ENCODE data around the gene FOXD1.
A peak's percentile ranks its signal among the peaks of the same experiment; 100 is the strongest.
"Not testable (repeated sequence)": the region's sequence is repeated elsewhere in the genome, so short reads cannot be mapped to it uniquely, and the experiment has no call there.

The FOXD1 gene

DNA sequence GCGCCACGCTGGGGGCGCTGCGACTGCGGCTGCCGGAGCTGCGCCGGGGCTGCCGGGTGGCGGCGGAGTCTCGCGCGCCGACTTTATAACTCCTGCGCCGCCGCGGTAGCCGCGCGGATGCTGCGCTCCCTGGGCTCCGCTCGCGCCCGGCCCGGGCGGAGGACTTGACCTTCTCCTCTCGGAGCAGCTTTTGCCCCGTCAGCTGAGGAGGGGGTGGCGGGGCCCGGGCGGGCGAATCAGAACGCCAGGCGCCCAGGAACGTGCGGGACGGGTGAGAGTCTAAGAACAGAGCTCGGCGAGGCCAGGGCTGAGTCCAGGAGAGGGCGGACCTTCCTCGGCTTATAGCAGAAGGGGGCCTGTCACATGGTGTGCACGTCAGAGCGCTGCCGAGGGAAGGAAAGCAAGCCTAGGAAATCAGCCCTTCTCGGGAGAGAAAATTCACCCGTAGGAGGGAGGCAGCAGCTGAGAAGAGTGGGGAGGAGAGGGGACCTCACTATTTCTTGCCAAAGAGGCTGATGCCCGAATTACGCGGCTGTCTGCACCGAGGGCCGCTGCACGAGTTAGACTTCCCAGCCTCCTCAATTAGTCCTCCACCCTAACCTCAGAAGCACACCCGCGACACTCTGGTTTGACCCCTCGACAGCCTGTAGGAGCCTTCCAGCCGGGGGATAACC, at the start of gene FOXD1:
FOXD1 (minus strand) TSS at position 315 of the 674 bp plus-strand sequence. CDS start 415 bp downstream, outside the sequence.
- DNase-seq (ENCODE audit: insufficient read length, low spot score) (peak; percentile 85), FAIRE-seq (peak; percentile 95)

DNA sequence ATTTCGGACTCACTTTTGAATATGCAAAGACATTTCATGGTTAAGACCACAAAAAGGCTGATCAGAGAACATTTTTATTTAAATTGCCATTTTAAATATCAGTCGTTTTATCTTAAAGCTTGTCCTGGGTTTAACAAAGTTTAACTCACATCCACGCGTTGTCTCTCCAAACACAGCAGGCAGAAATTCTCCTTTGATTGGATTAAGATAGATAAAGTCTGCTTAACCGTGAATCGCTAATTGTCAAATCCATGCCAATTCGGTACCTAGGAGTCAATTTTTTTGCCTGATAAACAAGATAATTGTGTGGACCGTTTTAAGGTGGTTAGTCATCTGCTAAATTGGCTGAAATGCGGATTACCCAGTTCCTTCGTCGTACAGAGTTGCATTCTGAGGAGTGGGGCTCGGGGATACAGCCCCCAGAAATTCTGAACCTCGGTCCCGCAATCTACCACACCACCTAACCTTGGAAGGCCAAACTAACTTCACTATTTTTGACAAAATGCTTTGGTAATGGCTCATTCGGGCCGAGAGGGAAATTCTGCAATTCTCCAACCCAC, 49.0 kb upstream of the FOXD1 start:
- FAIRE-seq = no peak

DNA sequence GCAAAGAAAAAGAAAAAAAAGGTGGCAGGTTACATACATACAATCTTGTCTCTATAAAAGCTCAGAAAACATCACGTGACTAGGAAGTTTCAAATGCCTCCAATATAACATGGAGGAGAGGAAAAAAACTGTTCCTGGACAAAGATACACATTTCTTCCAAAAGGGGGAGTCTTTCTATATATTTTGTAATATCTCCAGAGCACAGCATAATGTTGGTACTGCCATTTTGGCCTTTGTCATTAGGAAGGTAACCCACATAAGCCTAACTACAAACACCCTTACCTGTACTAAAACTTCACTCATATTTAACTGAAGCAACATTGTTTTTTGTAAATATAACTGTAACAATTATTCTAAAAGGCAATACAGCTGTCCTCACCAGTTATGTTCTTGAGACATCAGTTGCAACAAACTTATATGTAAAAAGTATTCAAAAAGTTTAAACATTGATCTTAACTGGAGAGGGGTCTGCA, 48.4 kb upstream of the FOXD1 start:
- no peak for FAIRE-seq
- DNase-seq (ENCODE audit: insufficient read length, low spot score) = peak; percentile 68

More for the DNA sequence above, 49.0 kb upstream of the FOXD1 start:
- DNase-seq (ENCODE audit: insufficient read length, low spot score) = no peak

DNA sequence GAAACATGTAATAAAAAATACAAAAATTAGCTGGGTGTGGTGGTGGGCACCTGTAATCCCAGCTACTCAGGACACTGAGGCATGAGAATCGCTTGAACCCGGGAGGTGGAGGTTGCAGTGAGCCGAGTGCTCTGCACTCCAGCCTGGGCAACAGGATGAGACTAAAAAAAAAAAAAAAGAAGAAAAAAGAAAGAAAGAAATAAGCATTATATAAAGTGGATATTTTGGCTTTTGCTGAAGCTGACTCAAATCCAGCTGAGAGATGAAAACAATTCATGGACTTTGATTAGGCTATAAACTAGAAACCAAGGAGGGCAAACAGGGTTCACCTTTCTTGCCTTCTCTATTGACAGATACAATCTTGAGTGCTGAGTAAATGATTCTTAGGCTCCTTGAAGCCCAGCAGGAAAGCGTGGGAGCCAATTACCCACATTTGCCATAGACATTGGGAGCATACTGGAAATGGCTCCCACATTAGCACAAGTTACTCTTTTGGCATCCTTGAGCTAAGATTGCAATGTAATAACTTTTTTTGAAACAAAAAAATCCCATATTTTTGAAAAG, 47.3 kb upstream of the FOXD1 start:
- no peak for FAIRE-seq
- DNase-seq (ENCODE audit: insufficient read length, low spot score) = no peak

DNA sequence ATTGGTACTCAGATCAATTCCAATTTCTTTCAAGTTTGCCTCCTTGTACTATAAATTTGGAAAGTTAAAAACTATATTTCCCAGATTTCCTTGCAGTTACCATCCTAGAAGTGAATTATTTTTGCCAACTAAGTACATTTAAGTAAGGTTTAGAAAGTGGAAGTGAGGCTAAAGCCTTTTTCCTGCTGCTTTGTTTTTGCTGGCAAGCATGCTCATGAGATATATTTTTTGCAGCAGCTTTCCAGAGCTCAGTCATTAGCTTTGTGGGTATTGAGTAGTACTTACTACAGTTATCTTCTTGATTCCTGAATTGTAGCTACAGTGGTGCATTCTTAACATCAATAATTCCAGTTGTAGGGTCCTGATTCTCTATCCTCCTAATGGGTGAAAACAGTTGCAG, 46.1 kb upstream of the FOXD1 start:
- no peak for DNase-seq (ENCODE audit: insufficient read length, low spot score)
- no peak for FAIRE-seq

DNA sequence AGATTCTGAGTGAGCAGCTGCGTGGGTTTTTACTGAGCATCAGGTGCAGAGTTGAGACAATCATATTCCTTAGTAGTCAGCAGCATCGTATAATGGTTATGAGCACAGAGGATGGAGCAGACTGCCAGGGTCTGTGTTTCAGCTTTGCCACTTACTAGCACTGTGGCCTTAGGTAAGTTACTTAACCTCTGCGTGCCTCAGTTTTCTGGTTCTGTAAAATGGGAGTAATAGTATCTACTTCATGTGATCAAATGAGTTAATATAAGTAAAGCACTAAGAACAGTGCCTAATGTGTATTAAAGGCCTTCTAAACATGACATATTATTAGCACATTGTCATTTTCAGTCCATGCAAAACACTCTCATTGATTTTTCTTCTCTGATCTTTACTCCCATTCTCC, 44.8 kb upstream of the FOXD1 start:
- no peak for FAIRE-seq

DNA sequence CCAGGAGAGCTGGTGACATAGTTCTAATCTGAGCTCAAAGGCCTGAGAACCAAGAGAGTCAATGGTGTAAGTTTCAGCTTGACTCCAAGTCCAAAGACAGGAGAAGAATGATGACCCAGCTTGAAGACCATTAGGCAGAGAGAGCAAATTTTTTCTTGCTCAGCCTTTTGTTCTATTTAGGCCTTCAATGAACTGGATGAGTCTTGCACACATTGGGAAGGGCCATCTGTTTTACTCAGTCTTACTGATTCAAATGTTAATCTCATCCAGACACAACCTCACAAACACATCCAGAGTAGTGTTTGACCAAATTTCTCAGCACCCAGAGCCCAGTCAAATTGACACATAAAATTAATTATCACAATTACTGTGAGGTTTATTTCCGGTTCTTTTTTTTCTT, 42.6 kb upstream of the FOXD1 start:
- FAIRE-seq (no peak), DNase-seq (ENCODE audit: insufficient read length, low spot score) (no peak)

More for the DNA sequence above, 44.8 kb upstream of the FOXD1 start:
- no peak for DNase-seq (ENCODE audit: insufficient read length, low spot score)

DNA sequence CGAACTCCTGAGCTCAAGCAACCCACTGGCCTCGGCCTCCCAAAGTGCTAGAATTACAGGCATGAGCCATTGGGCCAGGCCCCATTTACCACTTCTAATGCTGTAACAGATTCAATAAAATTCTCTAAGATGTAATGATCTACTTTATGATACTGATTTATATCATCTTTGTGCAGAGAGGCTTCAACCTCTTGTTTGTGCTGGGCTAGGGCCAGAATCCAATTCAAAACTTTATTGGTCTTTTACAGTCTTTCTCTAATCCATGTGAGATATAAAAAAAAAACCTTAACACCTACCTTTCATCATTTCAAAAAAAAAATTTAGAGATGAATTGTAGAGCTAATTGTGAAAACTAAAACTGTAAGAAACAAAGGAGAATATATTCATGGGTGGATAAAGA, 41.5 kb upstream of the FOXD1 start:
- FAIRE-seq = no peak
- DNase-seq (ENCODE audit: insufficient read length, low spot score) = no peak

DNA sequence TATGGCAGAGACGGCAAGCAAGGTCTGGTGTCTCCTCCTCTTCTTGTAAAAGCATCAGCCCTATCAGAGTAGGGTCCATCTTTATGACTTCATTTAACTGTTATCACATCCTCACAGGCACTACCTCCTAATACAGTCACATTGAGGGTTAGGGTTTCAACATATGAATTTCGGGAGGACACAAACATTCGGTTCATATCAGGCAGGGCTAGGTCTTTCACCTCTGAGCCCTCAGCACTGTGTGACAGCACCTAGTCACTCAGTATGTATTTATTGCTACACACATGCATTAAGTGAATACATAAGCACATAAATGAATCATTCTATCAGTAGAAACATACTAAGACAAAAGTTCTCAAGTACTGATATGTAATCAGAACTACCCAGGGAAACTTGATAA, 40.2 kb upstream of the FOXD1 start:
- DNase-seq (ENCODE audit: insufficient read length, low spot score) = no peak
- peak; percentile 42 for FAIRE-seq

DNA sequence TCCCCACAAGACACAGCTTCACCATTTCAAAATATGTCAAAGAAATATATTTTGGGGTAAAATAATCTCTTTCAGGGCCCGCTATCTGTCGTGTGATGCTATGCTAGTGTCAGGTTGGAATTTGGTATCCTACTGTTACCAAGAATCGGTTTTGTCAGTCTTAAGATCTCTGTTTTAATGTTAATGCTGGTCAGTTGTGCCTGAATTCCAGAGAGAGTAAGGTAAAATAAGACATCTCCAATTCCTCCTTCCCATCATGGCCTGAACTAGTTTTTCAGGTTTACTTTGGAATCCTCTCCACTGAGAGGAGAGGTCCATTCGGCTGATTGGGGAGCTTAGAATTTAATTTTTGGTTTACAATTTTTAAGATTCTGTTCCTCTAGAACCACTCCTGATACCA, 39.2 kb upstream of the FOXD1 start:
- no peak for DNase-seq (ENCODE audit: insufficient read length, low spot score)
- FAIRE-seq = no peak

DNA sequence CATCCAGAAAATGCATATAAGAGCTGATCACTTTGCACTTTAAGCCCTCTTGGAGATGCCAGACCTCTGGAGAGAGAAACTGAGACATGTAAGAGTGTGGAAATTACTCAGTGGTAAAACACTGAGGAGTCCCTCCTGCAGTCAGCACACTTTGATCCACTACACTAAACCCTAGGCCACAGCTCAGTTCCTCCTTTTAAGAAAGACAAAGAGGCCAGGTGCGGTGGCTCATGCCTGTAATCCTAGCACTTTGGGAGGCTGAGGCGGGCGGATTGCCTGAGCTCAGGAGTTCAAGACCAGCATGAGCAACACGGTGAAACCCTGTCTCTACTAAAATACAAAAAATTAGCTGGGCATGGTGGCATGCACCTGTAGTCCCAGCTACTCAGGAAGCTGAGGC, 38.7 kb upstream of the FOXD1 start:
- not testable (repeated sequence) for FAIRE-seq

DNA sequence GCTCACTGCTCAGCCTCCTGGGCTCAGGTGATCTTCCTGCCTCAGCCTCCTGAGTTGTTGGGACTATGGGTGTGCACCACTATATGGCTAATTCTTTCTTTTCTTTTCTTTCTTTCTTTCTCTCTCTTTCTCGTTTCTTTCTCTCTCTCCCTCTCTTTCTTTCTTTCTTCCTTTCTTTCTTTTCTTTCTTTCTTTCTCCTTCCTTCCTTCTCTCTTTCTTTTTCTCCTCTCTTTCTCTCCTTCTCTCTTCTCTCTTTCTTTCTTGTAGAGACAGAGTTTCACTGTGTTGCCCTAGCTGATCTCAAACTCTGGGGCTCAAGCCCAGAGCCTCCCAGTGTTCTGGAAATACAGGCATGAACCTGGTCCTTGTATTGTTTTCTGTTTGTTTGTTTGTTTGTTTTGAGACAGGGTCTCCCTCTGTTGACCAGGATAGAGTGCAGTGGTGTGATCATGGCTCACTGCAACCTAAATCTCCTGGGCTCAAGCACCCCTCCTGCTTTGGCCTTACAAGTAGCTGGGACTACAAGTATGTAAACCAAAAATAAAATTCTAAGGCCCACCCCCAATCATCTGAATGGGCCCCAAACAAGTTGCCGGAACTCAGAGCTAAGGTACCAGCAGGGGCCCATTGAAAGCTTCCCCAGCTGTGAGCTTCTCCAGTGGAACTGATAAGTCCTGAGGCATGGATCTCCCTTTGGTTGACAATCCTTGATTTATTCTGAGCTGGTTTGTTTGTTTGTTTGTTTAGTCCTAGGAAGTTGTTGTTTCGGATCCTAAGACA, 37.7 kb upstream of the FOXD1 start:
- FAIRE-seq = no peak

More for the DNA sequence above, 38.7 kb upstream of the FOXD1 start:
- DNase-seq (ENCODE audit: insufficient read length, low spot score) = not testable (repeated sequence)

DNA sequence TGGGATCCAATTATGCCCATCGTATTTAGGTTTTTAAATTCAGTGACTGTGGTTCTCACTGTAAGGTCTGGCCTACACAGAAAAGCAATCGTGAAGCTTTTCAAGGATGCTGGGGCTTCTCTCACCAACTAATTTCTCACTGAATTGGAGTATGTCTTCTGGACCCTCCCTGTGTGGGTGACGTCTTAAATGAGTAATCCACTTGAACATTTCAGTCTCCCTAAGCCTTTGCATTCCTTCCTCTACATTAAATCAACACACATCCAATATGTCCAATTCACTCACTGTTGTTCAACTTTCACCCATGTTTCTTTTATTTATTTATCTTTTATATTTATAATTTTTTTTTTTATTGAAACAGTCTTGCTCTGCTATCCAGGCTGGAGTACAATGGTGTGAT, 37.1 kb upstream of the FOXD1 start:
- DNase-seq (ENCODE audit: insufficient read length, low spot score) (no peak), FAIRE-seq (no peak)

More for the DNA sequence above, 37.7 kb upstream of the FOXD1 start:
- DNase-seq (ENCODE audit: insufficient read length, low spot score) = no peak

DNA sequence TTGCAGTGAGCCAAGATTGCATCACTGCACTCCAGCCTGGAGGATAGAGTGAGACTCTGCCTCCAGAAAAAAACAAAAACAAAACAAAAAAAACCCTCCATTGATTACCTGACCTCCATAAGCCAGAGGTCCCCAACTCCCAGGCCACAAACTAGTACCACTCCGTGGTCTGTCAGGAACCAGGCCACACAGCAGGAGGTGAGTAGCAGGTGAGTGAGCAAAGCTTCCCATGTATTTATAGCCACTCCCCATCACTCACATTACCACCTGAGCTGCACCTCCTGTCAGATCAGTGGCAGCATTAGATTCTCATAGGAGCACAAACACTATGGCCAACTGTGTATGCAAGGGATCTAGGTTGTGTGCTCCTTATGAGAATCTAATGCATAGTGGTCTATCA, 35.9 kb upstream of the FOXD1 start:
- FAIRE-seq = no peak
- no peak for DNase-seq (ENCODE audit: insufficient read length, low spot score)

DNA sequence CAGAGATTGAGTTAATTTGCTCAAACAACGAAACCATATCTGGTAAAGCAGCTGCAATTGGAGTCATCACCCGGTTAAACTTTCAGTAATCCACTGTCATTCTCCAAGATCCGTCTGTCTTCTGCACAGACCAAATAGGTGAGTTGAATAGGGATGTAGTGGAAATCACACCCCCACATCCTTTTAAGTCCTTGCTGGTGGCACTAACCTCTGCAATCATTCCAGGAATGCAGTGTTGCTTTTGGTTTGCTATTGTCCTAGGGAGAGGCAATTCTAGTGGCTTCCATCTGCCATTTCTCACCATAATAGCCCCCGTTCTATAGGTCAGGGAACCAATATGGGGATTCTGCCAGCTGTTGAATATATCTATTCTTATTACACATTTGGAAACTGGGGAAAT, 35.1 kb upstream of the FOXD1 start:
- no peak for DNase-seq (ENCODE audit: insufficient read length, low spot score)

DNA sequence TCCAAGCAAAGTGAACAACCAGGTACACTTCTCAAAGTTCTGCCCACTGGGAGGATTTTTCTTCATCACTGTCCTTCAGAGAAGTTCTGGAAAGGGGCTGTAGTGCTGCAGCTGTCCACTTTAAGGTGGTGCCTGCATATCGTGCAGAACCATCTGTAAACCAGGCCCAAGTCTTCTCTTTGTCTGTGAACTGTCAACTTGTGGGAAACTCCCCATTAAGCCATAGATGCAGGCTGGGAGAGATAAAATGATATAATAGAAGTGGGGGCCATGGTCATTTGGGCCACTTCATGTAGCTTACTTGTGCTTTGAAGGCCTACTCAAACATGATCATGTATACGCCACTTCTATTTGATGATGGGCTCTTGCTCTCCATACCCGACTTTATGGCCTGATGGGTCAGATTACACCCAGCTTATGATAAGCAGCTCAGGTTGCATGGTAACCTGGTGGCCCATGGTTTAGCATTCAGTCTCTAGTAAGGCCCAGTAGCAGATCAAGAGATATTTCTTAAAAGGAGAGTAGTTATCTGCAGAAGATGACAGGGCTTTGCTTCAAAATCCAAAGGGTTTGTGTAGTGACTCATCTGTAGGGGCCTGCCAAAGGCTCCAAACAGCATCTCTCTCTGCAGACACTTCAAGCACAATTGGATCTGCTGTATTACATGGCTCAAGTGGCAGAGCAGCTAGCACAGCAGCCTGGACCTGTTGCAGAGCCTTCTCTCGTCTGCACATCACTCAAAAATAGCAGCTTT, 34.0 kb upstream of the FOXD1 start:
- no peak for FAIRE-seq

More for the DNA sequence above, 35.1 kb upstream of the FOXD1 start:
- FAIRE-seq = no peak

DNA sequence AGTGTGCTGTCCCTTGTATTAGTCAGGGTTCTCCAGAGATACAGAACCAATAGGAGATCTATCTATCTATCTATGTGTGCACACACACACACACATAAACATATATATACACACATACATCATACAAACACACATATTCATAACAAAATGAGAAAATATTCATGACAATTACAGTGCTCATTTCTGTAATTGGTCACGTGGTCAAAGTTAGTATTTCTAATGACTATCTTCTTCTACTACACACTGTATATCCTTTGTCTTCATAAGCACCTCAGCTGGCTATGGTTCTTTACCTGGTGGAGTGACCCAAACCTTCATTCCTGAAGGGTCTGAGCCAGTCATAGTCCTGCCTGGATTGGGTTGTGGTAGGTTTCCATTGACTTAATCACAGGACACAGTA, 31.9 kb upstream of the FOXD1 start:
- DNase-seq (ENCODE audit: insufficient read length, low spot score) (no peak), FAIRE-seq (no peak)

More for the DNA sequence above, 34.0 kb upstream of the FOXD1 start:
- no peak for DNase-seq (ENCODE audit: insufficient read length, low spot score)

DNA sequence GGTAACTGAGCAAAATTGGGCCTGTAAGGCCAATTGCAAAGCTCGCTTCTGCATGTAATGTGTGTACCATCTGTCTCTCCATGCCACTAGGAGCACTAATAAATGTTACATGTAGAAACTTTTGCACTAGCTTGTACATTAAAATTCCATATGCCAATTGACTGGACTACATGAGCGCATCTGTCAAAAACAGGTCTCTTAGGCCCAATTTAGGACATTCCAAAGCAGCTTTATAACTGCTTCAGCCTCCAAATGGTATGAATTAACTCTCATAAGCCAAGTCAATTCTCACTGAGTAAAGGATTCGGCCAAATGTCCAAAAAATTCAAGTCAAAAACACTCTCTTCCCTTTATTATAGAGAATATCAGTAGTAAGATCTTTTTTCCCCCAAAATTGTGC, 23.5 kb upstream of the FOXD1 start:
- DNase-seq (ENCODE audit: insufficient read length, low spot score) = no peak
- no peak for FAIRE-seq

DNA sequence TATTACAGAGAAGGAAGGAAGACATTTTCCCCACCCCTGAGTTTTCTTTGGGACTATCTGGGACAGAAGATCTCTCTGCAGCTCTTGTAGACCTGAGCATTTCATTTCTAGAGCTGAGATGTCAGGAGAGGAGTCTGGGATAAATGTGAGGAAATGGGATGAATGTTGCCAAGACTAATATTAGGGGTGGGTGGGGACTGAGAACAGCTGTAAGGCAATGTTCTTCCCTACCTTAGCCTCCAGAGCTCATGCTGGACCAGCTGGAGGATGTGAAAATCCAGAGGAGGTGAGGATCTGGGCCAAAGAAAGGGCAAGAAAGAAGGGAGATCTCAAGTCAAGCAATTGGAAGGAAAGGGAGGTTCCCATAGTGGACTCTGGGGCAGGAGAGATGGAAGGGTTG, 23.1 kb upstream of the FOXD1 start:
- no peak for DNase-seq (ENCODE audit: insufficient read length, low spot score)
- no peak for FAIRE-seq

DNA sequence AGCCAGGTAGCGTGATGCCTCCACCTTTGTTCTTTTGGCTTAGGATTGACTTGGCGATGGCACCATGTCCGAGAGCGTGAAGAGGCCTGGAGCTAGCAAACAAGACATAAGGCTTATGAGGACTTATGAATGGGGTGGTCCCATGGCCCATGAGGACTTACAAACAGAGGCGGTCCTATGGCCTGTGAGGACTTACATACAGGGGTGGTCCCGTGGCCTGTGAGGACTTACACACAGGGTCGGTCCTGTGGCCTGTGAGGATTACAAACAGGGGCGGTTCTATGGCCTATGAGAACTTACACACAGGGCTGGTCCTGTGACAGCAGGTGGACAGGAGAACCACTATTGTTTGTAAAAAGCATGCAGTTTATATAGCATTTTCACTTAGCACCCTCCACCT, 21.3 kb upstream of the FOXD1 start:
- DNase-seq (ENCODE audit: insufficient read length, low spot score) (no peak), FAIRE-seq (no peak)

DNA sequence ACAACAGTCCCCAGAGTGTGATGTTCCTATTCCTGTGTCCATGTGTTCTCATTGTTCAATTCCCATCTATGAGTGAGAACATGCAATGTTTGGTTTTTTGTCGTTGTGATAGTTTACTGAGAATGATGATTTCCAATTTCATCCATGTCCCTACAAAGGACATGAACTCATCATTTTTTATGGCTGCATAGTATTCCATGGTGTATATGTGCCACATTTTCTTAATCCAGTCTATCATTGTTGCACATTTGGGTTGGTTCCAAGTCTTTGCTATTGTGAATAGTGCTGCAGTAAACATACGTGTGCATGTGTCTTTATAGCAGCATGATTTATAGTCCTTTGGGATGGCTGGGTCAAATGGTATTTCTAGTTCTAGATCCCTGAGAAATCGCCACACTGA, 20.1 kb upstream of the FOXD1 start:
- not testable (repeated sequence) for FAIRE-seq; DNase-seq (ENCODE audit: insufficient read length, low spot score)
